HepG2 (cell line): ENCODE measurements around the gene NLRX1. TPM values are rescaled to one million over a fixed set of nuclear protein-coding genes. Genes with fewer than 3 reads are reported as not detected.

Experiments used
- ARID2 ChIP-seq: sonication (generic); formaldehyde crosslinking; IDR thresholded peaks from 2 replicates; pipeline ENCODE4 v1.8.1; 2022; ENCODE audit warnings: mild to moderate bottlenecking, missing genetic modification reagents, borderline replicate concordance
- CHD2 ChIP-seq: IDR thresholded peaks from 2 replicates; pipeline ENCODE4 v1.6.1; 2011; ENCODE audit warnings: low read depth, low read length, improper control_type of control experiment
- DPF2 ChIP-seq: sonication (generic); formaldehyde crosslinking; IDR thresholded peaks from 2 replicates; pipeline ENCODE4 v1.4.0; 2020; ENCODE audit warnings: mild to moderate bottlenecking, low read depth, missing genetic modification reagents, borderline replicate concordance
- ELF3 ChIP-seq: IDR thresholded peaks from 2 replicates; pipeline ENCODE4 v1.6.1; 2016; ENCODE audit warnings: missing genetic modification reagents, missing compliant biosample characterization
- HDAC1 ChIP-seq: sonication (generic); formaldehyde crosslinking; IDR thresholded peaks from 2 replicates; pipeline ENCODE4 v1.5.1; 2020; ENCODE audit warnings: mild to moderate bottlenecking, missing genetic modification reagents
- LCORL ChIP-seq, 2 experiments: fragments of 450-650 bp in 1 of 2; sonication (generic) in 1 of 2; formaldehyde crosslinking in 1 of 2; IDR thresholded peaks; 2 replicates each; pipeline versions ENCODE4 v1.5.0 to v1.6.1; 2017 to 2020; ENCODE audit warnings: antibody characterized with exemption in 1 of 2, missing genetic modification reagents in 1 of 2
- MYPOP ChIP-seq: sonication (generic); formaldehyde crosslinking; IDR thresholded peaks from 2 replicates; pipeline ENCODE4 v1.8.1; 2023; ENCODE audit warnings: mild to moderate bottlenecking, moderate library complexity, missing genetic modification reagents
- NFE2 ChIP-seq: sonication (generic); formaldehyde crosslinking; IDR thresholded peaks from 2 replicates; pipeline ENCODE4 v1.4.0; 2020; ENCODE audit warnings: missing genetic modification reagents
- NFE2L1 ChIP-seq: sonication (generic); formaldehyde crosslinking; IDR thresholded peaks from 2 replicates; pipeline ENCODE4 v1.4.0; 2020; ENCODE audit warnings: missing genetic modification reagents, mild to moderate bottlenecking, borderline replicate concordance
- PAWR ChIP-seq: sonication (generic); formaldehyde crosslinking; IDR thresholded peaks from 2 replicates; pipeline ENCODE4 v1.4.0; 2020; ENCODE audit warnings: missing genetic modification reagents, mild to moderate bottlenecking, borderline replicate concordance
- PRPF4 ChIP-seq: fragments of 200-400 bp; formaldehyde crosslinking; IDR thresholded peaks from 2 replicates; pipeline ENCODE4 v1.6.1; 2016; ENCODE audit warnings: low read length, low read depth; ENCODE audit not compliant: poor library complexity, severe bottlenecking
- RCOR2 ChIP-seq: IDR thresholded peaks from 2 replicates; pipeline ENCODE4 v1.6.1; 2016; ENCODE audit warnings: missing biosample characterization, missing genetic modification reagents
- SAFB2 ChIP-seq: sonication (generic); formaldehyde crosslinking; IDR thresholded peaks from 2 replicates; pipeline ENCODE4 v1.5.1; 2020; ENCODE audit warnings: missing genetic modification reagents, low read depth, mild to moderate bottlenecking, borderline replicate concordance
- SALL1 ChIP-seq: sonication (generic); formaldehyde crosslinking; IDR thresholded peaks from 2 replicates; pipeline ENCODE4 v1.8.0; 2022; ENCODE audit warnings: mild to moderate bottlenecking, missing genetic modification reagents
- SAP130 ChIP-seq: IDR thresholded peaks from 2 replicates; pipeline ENCODE4 v1.6.1; 2016; ENCODE audit warnings: low read depth
- SSRP1 ChIP-seq: IDR thresholded peaks from 2 replicates; pipeline ENCODE4 v1.6.1; 2016; ENCODE audit warnings: control low read depth
- TSC22D2 ChIP-seq: sonication (generic); formaldehyde crosslinking; IDR thresholded peaks from 2 replicates; pipeline ENCODE4 v1.5.1; 2020; ENCODE audit warnings: missing genetic modification reagents, mild to moderate bottlenecking, borderline replicate concordance
- ZFX ChIP-seq: sonication (generic); formaldehyde crosslinking; IDR thresholded peaks from 2 replicates; pipeline ENCODE4 v1.4.0; 2020; ENCODE audit warnings: mild to moderate bottlenecking, low read depth, missing genetic modification reagents, moderate library complexity
- ZNF256 ChIP-seq: sonication (generic); formaldehyde crosslinking; conservative IDR thresholded peaks from 2 replicates; pipeline ENCODE4 v1.4.0; 2020; ENCODE audit warnings: missing genetic modification reagents
- ZNF329 ChIP-seq: sonication (generic); formaldehyde crosslinking; IDR thresholded peaks from 2 replicates; pipeline ENCODE4 v1.9.0; 2021; ENCODE audit warnings: low read depth, mild to moderate bottlenecking, missing genetic modification reagents
- ZNF333 ChIP-seq: sonication (generic); formaldehyde crosslinking; IDR thresholded peaks from 2 replicates; pipeline ENCODE4 v1.4.0; 2020; ENCODE audit warnings: mild to moderate bottlenecking, missing genetic modification reagents, borderline replicate concordance
- ZNF432 ChIP-seq: sonication (generic); formaldehyde crosslinking; IDR thresholded peaks from 2 replicates; pipeline ENCODE4 v1.5.0; 2020; ENCODE audit warnings: missing genetic modification reagents, mild to moderate bottlenecking, borderline replicate concordance
- ZNF552 ChIP-seq: sonication (generic); formaldehyde crosslinking; IDR thresholded peaks from 2 replicates; pipeline ENCODE4 v1.9.0; 2022; ENCODE audit warnings: missing genetic modification reagents, mild to moderate bottlenecking, borderline replicate concordance
- ZNF740 ChIP-seq: sonication (generic); formaldehyde crosslinking; IDR thresholded peaks from 2 replicates; pipeline ENCODE4 v1.4.0; 2020; ENCODE audit warnings: missing genetic modification reagents
- polyA plus RNA-seq, 8 experiments: library from polyadenylated mRNA; depleted of rRNA in 3 of 8; stranded (reverse) in 7 of 8; unstranded in 1 of 8; fragments of >200 nt; fragmentation: Illumina TruSeq in 4 of 8; extraction: Trizol in 4 of 8; gene quantifications; 2 replicates each; pipeline versions ENCODE4 v1.2.1 to v1.2.3, GENCODE V29; 2011 to 2016; ENCODE audit warnings: low read depth in 4 of 8, missing spikeins in 1 of 8, mixed read lengths in 1 of 8; ENCODE audit not compliant: insufficient read depth in 1 of 8
- total RNA-seq, 5 experiments: library from RNA; depleted of rRNA; stranded (reverse); fragments of >200 nt; fragmentation: Illumina TruSeq; extraction: Trizol; gene quantifications; 2 replicates each; pipeline ENCODE4 v1.2.3, GENCODE V29; 2016; ENCODE audit warnings: low read depth in 1 of 5
- TF ChIP-seq, protein P1 (sequence below): IDR thresholded peaks from 2 replicates; pipeline ENCODE4 v1.6.1; 2016; ENCODE audit warnings: mild to moderate bottlenecking, missing biosample characterization, missing genetic modification reagents
- TF ChIP-seq, protein P2 (sequence below): sonication (generic); formaldehyde crosslinking; IDR thresholded peaks from 2 replicates; pipeline ENCODE4 v1.4.0; 2020; ENCODE audit warnings: missing genetic modification reagents, borderline replicate concordance

The NLRX1 gene
- total and polyA plus RNA-seq, 2 of the 13 experiments (the other 11 are each of a cell fraction or from before 2014, with no cell fraction given), result 8.7 to 11.0 TPM

GRCh38 chr11:119168471-119169281, at the start of gene NLRX1 (continued):
- TF ChIP-seq MYPOP (peak; percentile 76; the same call in 1 of the 2 replicates), NFE2 (CRISPR knock-in tag) (no peak), SSRP1 (CRISPR knock-in tag) (no peak), HDAC1 (CRISPR knock-in tag) (peak; percentile 72), NFE2L1 (CRISPR knock-in tag) (no peak), LCORL (IDR thresholded peaks at IDR 0.05) (no peak), LCORL (CRISPR knock-in tag; IDR thresholded peaks at IDR 0.05) (peak; percentile 56), ZNF552 (CRISPR knock-in tag) (peak; percentile 23; the same call in 1 of the 2 replicates), ZNF256 (CRISPR knock-in tag) (no peak), ARID2 (no peak), DPF2 (CRISPR knock-in tag) (no peak), ZNF333 (CRISPR knock-in tag) (0 out of 2 replicates have a peak, but pooled peaks have one; percentile 54), PRPF4 (no peak), ELF3 (CRISPR knock-in tag) (0 out of 2 replicates have a peak, but pooled peaks have one; percentile 36), CHD2 (0 out of 2 replicates have a peak, but pooled peaks have one; percentile 11), SAFB2 (CRISPR knock-in tag) (0 out of 2 replicates have a peak, but pooled peaks have one; percentile 53), ZNF329 (no peak), SAP130 (CRISPR knock-in tag) (peak; percentile 58), ZFX (CRISPR knock-in tag) (peak; percentile 92), ZNF740 (peak; percentile 65; the same call in 1 of the 2 replicates), PAWR (CRISPR knock-in tag) (no peak), ZNF432 (no peak), TSC22D2 (CRISPR knock-in tag) (no peak), SALL1 (CRISPR knock-in tag) (peak; percentile 26), RCOR2 (CRISPR knock-in tag) (peak; percentile 99)
- TF ChIP-seq, protein P1, sequence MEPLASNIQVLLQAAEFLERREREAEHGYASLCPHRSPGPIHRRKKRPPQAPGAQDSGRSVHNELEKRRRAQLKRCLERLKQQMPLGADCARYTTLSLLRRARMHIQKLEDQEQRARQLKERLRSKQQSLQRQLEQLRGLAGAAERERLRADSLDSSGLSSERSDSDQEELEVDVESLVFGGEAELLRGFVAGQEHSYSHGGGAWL (CRISPR knock-in tag), result peak; percentile 71
- TF ChIP-seq, protein P2, sequence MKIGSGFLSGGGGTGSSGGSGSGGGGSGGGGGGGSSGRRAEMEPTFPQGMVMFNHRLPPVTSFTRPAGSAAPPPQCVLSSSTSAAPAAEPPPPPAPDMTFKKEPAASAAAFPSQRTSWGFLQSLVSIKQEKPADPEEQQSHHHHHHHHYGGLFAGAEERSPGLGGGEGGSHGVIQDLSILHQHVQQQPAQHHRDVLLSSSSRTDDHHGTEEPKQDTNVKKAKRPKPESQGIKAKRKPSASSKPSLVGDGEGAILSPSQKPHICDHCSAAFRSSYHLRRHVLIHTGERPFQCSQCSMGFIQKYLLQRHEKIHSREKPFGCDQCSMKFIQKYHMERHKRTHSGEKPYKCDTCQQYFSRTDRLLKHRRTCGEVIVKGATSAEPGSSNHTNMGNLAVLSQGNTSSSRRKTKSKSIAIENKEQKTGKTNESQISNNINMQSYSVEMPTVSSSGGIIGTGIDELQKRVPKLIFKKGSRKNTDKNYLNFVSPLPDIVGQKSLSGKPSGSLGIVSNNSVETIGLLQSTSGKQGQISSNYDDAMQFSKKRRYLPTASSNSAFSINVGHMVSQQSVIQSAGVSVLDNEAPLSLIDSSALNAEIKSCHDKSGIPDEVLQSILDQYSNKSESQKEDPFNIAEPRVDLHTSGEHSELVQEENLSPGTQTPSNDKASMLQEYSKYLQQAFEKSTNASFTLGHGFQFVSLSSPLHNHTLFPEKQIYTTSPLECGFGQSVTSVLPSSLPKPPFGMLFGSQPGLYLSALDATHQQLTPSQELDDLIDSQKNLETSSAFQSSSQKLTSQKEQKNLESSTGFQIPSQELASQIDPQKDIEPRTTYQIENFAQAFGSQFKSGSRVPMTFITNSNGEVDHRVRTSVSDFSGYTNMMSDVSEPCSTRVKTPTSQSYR, result peak; percentile 69; the same call in 1 of the 2 replicates
